Medulla oblongata (tissue), 1 donor: ENCODE data around the gene STX1B.
A peak's percentile ranks its signal among the peaks of the same experiment; 100 is the strongest.
"Not testable (repeated sequence)": the region's sequence is repeated elsewhere in the genome, so short reads cannot be mapped to it uniquely, and the experiment has no call there.

Experiments
- DNase-seq: peaks from one replicate; pipeline ENCODE4 v3.0.0-alpha.2; 2015; ENCODE audit errors: extremely low spot score

The STX1B gene

GRCh38 chr16:31010585-31011325 lies at the start of gene STX1B:
TSS of gene STX1B (minus strand) at chr16:31010638. CDS start at chr16:31010396, 242 bp downstream.
- DNase-seq = no peak

DNA sequence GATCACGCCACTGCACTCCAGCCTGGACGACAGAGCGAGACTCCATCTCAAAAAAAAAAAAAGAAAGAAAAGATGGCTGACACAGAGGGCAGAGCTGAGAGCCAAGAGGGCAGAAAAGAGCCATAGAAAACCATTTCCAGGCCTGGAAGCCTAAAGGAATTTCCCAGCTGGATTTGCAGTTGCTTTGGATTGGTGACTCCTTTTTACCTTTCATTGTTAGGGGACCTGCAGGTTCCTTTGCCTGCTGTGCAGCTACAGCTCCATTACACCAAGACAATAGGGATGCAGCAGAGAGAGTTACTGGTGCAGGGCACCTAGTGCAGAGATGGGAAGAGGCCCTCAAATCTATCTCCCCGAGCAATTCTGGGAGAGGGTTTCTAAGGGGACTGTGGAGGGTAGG lies 45.2 kb upstream of the STX1B start:
- no peak for DNase-seq

DNA sequence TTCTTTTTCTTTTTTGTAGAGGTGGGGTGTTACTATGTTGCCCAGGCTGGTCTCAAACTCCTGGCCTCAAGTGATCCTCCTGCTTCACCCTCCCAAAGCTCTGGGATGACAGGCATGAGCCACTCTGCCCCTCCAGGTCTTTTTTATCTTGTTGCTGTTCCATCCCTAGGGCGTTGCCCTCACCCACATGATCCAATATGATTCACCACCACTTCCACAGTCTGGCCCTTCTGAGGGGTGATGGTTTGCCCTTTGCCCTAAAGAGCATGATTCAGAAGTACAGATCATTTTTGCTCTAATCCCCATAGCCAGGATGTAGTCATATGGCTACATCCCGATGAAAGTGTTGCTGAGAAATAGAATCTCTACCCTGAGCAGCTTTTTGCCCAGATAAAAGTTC lies 41.7 kb upstream of the STX1B start:
- no peak for DNase-seq

GRCh38 chr16:31050280-31051030 lies 40.0 kb upstream of the STX1B start:
- DNase-seq = no peak

DNA sequence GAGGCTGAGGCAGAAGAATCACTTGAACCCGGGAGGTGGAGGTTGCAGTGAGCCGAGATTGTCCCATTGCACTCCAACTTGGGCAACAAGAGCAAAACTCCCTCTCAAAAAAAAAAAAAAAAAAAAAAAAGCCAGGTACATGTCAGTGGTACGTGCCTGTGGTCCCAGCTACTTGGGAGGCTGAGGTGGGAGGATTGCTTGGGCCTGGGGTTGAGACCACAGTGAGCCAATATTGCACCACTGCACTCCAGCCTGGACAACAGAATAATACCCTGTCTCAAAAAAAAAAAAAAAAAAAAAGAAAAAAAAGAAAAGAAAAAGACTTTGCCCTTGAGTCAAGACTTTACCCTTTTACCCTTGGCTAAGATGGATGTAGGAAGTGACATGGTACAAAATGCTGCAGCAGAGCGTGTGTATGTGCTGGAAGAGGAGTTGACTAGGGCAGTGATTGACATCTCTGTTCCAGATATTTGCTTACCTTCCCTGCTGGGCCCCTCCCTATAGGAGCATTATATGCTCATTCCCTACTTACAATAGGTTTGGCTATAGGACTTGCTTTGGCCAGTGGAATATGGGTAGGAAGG lies 33.6 kb upstream of the STX1B start:
- DNase-seq = no peak

- no peak for DNase-seq
These were observed 32.9 kb upstream of the STX1B start for GRCh38 chr16:31043352-31043751.

DNA sequence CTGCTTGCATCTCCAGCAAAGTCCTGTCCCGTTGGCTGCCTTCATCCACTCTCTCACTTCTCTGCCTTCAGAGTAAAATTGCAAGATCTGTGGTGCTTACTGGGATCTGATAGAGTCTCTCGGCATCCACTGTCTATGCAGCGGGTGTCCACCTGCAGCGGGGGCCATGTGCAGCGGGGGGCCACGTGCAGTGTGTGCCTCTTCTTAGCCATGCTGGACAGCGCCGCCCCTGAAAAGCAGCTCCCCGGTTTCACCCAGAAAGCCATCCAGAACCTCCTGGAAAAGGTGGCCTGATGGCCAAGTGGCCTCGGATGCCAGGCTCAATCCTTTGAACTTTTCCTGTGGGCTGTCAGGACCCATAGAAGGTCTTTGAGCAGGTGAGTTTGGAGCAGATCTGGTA lies 32.4 kb upstream of the STX1B start:
- no peak for DNase-seq

GRCh38 chr16:31038993-31039392 lies 28.6 kb upstream of the STX1B start:
- DNase-seq = peak; percentile 64

DNA sequence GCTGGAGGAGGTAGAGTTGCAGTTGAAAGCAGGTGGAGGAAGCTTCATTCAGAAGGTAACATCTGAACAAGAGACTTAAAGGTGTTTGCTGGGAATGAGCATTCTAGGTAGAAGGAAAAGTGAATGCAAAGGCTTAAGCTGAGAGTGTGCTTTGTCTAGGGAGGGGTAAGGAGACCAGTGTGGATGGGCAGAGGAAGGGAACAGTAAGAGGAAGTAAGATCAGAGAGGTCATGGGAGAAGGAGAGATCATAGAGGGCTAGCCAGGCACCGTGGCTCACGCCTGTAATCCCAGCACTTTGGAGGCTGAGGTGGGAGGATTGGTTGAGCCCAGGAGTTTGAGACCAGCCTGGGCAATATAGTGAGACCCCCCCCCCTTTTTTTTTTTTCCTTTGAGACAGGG lies 26.3 kb upstream of the STX1B start:
- DNase-seq = no peak

DNA sequence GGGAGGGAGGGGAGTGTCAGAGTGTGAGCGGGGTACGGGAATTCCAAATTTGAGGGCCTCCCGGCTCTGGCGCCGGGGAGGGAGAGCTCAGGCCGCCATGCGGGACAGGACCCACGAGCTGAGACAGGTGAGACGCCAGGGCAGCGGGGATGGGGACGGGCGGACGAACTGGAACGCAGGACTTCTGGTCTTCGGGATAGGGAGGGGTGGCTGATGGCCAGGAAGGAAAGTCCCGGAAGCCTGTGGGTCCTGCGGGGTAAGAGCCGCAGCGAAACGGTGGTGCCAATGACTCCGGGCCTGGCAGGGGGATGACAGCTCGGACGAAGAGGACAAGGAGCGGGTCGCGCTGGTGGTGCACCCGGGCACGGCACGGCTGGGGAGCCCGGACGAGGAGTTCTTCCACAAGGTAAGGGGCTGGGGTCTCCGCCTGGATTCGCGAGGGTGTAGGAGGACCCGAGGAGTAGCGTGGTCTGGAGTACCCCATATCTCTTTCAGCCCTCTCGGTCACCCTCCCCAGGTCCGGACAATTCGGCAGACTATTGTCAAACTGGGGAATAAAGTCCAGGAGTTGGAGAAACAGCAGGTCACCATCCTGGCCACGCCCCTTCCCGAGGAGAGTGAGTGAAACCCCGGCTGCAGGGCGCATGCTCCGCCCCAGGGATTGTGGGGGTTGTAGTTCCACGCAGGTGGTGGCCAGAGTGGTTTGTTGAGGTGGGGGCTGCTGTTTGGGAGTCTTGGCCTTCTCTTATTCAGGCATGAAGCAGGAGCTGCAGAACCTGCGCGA lies 23.5 kb upstream of the STX1B start:
- DNase-seq = peak; percentile 97

DNA sequence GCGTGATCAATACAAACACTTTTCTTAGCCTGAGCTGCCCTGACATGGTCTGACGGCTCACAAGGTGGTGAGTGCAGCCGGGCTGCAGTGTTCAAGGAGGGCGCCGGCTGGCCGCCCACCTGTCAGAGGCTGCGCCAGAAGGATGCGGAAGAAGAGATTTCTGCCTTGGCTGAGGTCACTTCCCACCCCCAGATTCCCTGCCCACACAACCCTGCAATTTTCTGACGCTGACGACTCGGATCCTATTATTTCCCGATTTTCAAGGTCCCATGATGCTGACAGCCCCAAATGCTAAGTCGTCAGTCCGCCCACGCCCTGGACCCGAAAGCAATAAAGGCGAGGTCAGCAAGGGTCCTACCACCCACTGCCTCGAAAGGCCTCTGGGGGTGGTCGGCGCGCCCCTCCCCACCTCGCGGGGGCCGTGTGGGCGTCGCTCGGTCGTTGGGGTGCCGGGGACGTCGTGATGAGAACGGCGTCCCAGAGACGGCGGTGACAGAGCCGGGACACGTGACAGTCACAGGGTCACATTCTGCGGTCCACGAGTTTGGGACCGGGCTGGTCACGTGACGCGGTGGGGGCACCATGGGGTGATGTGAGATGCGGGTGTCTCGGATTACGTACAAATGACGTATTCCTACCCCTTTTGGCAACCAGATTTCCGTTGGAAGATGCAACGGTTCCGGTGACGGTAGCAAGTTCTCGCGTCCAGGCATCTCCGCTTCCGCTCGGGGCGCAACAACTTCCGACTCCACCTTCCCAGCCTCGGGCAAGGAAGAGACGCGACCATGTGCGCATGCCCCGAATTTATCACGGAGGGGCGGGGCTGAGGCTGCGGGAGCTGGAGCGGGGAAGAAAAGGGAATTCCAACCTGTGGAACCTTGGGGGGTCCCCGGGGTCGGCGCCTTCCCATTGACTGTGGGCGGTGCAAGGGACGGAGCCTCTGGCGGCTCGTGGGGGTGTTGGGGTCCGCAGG lies 22.6 kb upstream of the STX1B start, which contains the start of gene STX4:
Gene STX4 (plus strand): TSS at position 823 of the 973 bp plus-strand sequence. CDS start 248 bp downstream, outside the sequence.
- DNase-seq = peak; percentile 100

GRCh38 chr16:31031276-31031675 lies 20.8 kb upstream of the STX1B start:
- DNase-seq = no peak

- DNase-seq = no peak
These were observed 18.8 kb upstream of the STX1B start for GRCh38 chr16:31029272-31029671.

DNA sequence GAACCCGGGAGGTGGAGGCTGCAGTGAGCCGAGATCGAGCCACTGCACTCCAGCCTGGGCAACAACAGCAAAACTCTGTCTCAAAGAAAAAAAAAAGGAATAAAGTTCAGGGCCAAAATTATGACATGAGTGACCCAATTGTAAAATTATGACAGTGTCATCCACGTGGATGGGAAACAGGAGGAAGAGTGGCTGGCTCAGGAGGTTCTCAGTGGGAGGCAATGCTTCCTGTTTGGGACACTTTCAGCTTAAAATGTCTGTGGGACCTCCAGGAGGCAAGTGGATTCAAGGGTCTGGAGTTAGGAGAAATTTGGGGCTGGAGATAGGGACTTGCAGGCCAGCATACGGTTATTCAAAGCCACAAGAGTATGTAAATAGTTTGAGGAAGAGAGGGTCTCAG lies 14.9 kb upstream of the STX1B start:
- no peak for DNase-seq

DNA sequence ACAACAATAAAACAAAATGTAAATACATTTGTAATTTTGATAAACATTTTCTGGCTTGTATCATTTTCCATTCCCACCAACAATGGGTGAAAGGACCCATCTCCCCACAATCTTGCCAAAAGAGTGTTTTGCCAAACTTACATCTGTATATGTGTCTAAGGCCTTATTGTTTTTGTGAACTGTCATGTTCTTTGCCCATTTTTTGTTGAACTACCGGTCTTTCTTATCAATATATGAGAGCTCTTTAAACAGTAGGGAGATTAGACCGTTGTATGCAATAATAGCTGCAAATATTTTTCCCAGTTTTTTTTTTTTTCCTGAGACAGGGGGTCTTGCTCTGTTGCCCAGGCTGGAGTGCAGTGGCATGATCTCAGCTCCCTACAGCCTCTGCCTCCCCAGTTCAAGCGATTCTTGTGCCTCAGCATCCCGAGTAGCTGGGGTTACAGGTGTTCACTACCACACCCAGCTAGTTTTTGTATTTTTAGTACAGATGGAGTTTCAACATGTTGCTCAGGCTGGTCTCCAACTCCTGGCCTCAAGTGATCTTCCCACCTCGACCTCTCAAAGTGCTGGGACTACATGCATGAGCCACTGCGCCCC lies 13.3 kb upstream of the STX1B start:
- no peak for DNase-seq

- no peak for DNase-seq
These were observed 12.8 kb upstream of the STX1B start for GRCh38 chr16:31023252-31023602.

- no peak for DNase-seq
These were observed 12.3 kb upstream of the STX1B start for GRCh38 chr16:31022544-31023251.

GRCh38 chr16:31020536-31020935 lies 10.1 kb upstream of the STX1B start:
- DNase-seq = no peak

GRCh38 chr16:31017756-31018155 lies 7.3 kb upstream of the STX1B start:
- not testable (repeated sequence) for DNase-seq

GRCh38 chr16:31016018-31016417 lies 5.6 kb upstream of the STX1B start:
- DNase-seq = no peak
